Astrocyte (in vitro differentiated cells and primary cell): Measurements from ENCODE around the gene TOR1AIP2. TPM values are rescaled to one million over a fixed set of nuclear protein-coding genes. Genes with fewer than 3 reads are reported as not detected.

Experiments used
- DNase-seq: peaks from one replicate; pipeline ENCODE4 v3.0.0-alpha.2; 2010; ENCODE audit warnings: low read depth
- FAIRE-seq: peaks from 2 replicates; lab custom pipeline; 2011; peaks lifted over from hg19 to GRCh38; lab: Jason Lieb, UNC
- H2AFZ ChIP-seq: 2 replicates; pipeline ENCODE4 v1.6.0; 2012; ENCODE audit warnings: low read depth, low read length, inconsistent platforms
- H3K27ac ChIP-seq: 2 replicates; pipeline ENCODE4 v1.5.1; 2011; ENCODE audit warnings: low read depth, low read length, inconsistent platforms
- H3K27me3 ChIP-seq: 2 replicates; pipeline ENCODE4 v1.6.0; 2011; ENCODE audit warnings: low read length, inconsistent platforms; ENCODE audit not compliant: insufficient read depth
- H3K36me3 ChIP-seq: 2 replicates; pipeline ENCODE4 v1.5.1; 2011; ENCODE audit warnings: low read length, inconsistent platforms; ENCODE audit not compliant: insufficient read depth
- H3K4me1 ChIP-seq: 2 replicates; pipeline ENCODE4 v1.5.1; 2011; ENCODE audit warnings: low read length, inconsistent platforms; ENCODE audit not compliant: insufficient read depth
- H3K4me2 ChIP-seq: 2 replicates; pipeline ENCODE4 v1.6.0; 2012; ENCODE audit warnings: low read length, inconsistent platforms
- H3K4me3 ChIP-seq: 2 replicates; pipeline ENCODE4 v1.5.1; 2011; ENCODE audit warnings: low read depth, mild to moderate bottlenecking, low read length, inconsistent platforms; ENCODE audit not compliant: insufficient read depth
- H3K79me2 ChIP-seq: 2 replicates; pipeline ENCODE4 v1.6.0; 2012; ENCODE audit warnings: mild to moderate bottlenecking, low read length, inconsistent platforms; ENCODE audit not compliant: insufficient read depth
- H3K9ac ChIP-seq: 2 replicates; pipeline ENCODE4 v1.6.0; 2012; ENCODE audit warnings: mild to moderate bottlenecking, low read length, inconsistent platforms
- H3K9me3 ChIP-seq: 2 replicates; pipeline ENCODE4 v1.5.1; 2012; ENCODE audit warnings: low read depth, mild to moderate bottlenecking, low read length, inconsistent platforms; ENCODE audit not compliant: insufficient read depth
- H4K20me1 ChIP-seq: 2 replicates; pipeline ENCODE4 v1.6.0; 2012; ENCODE audit warnings: low read length, inconsistent platforms; ENCODE audit not compliant: insufficient read depth
- H3K27ac Mint-ChIP-seq: one replicate; pipeline ENCODE4 v1.8.0; 2021; ENCODE audit warnings: mild to moderate bottlenecking, mixed read lengths; ENCODE audit not compliant: unreplicated experiment
- H3K27me3 Mint-ChIP-seq: one replicate; pipeline ENCODE4 v1.8.0; 2021; ENCODE audit warnings: low read depth, mixed read lengths; ENCODE audit not compliant: unreplicated experiment
- H3K36me3 Mint-ChIP-seq: one replicate; pipeline ENCODE4 v1.8.0; 2021; ENCODE audit warnings: low read depth, mixed read lengths; ENCODE audit not compliant: unreplicated experiment
- H3K4me1 Mint-ChIP-seq: one replicate; pipeline ENCODE4 v1.8.0; 2021; ENCODE audit warnings: low read depth, mixed read lengths; ENCODE audit not compliant: unreplicated experiment
- H3K4me3 Mint-ChIP-seq: one replicate; pipeline ENCODE4 v1.8.0; 2021; ENCODE audit warnings: mild to moderate bottlenecking, moderate library complexity, mixed read lengths; ENCODE audit not compliant: unreplicated experiment
- H3K9me3 Mint-ChIP-seq: one replicate; pipeline ENCODE4 v1.8.0; 2021; ENCODE audit warnings: mild to moderate bottlenecking, mixed read lengths; ENCODE audit not compliant: unreplicated experiment
- EZH2 ChIP-seq: IDR thresholded peaks from 2 replicates; pipeline ENCODE4 v1.6.1; 2012; ENCODE audit warnings: mild to moderate bottlenecking, low read length, inconsistent platforms; ENCODE audit not compliant: insufficient read depth
- total RNA-seq: library from RNA; stranded (reverse); gene quantifications from 2 replicates; pipeline ENCODE4 v1.2.1, GENCODE V29; 2021
- TF ChIP-seq, protein P1 (sequence below): IDR thresholded peaks from 2 replicates; pipeline ENCODE4 v1.5.1; 2011; ENCODE audit warnings: low read depth, mild to moderate bottlenecking, inconsistent platforms, low read length, moderate library complexity; ENCODE audit not compliant: insufficient read depth

Gene TOR1AIP2
- total RNA-seq, 1 donor from 2014 or later, result 141 TPM

DNA sequence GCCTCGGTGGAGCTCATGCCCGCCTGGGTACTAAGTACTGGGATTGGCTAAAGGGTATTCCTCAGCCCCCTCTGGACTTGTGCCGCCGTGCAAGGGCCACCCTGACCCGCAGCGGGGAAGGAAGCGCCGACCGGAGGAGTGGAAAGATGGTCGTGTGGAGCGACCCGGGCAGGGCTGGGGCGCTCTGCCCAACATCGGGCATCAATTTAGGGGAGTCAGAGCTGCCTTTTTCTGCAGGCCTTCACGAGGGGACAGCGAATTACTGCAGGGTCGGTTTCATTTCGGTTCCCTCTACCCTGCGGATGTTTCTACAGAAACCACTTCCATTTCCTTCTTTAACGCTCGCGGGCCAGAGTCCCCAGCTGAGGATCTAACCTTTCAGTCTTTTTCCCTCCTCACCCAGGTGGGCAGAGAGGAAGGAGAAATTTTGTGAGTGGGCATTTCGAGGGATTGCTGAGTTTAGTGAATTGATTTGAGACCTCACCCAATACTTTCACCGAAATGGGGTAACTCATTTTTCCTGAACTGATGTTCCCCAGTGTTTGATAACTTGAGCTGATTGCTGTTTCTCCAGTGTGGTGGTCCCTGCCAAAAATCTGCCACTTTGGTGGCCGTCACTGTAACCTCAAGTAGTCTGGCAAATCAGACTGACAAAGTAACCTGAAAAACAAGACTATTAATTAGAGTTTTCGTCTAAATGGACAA is 5.6 kb upstream of the TOR1AIP2 start:
- DNase-seq, result no peak
- H4K20me1 ChIP-seq, result peaks cover 12% of the 10 kb centered on the region
- H2AFZ ChIP-seq, result peak overlapping the region; percentile 91
- peaks cover 7% of the 10 kb centered on the region for H3K4me1 Mint-ChIP-seq
- TF ChIP-seq EZH2, result no peak
- TF ChIP-seq, protein P1, sequence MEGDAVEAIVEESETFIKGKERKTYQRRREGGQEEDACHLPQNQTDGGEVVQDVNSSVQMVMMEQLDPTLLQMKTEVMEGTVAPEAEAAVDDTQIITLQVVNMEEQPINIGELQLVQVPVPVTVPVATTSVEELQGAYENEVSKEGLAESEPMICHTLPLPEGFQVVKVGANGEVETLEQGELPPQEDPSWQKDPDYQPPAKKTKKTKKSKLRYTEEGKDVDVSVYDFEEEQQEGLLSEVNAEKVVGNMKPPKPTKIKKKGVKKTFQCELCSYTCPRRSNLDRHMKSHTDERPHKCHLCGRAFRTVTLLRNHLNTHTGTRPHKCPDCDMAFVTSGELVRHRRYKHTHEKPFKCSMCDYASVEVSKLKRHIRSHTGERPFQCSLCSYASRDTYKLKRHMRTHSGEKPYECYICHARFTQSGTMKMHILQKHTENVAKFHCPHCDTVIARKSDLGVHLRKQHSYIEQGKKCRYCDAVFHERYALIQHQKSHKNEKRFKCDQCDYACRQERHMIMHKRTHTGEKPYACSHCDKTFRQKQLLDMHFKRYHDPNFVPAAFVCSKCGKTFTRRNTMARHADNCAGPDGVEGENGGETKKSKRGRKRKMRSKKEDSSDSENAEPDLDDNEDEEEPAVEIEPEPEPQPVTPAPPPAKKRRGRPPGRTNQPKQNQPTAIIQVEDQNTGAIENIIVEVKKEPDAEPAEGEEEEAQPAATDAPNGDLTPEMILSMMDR, result no peak
- H3K9ac ChIP-seq, result peak overlapping the region; percentile 98
- H3K79me2 ChIP-seq, result peaks cover 45% of the 10 kb centered on the region
- H3K36me3 Mint-ChIP-seq, result peaks cover 3% of the 10 kb centered on the region
- peak overlapping the region; percentile 100 for H3K27ac ChIP-seq
- peak overlapping the region; percentile 93 for H3K4me3 Mint-ChIP-seq
- peak overlapping the region; percentile 88 for H3K4me3 ChIP-seq
- H3K27ac Mint-ChIP-seq, result peak overlapping the region; percentile 100
- peaks cover 12% of the 10 kb centered on the region for H3K4me1 ChIP-seq
- H3K4me2 ChIP-seq, result peak overlapping the region; percentile 83
- no peaks in the 10 kb centered on the region for H3K9me3 ChIP-seq
- FAIRE-seq, result no peak
- H3K36me3 ChIP-seq, result peaks cover 13% of the 10 kb centered on the region
- H3K27me3 ChIP-seq, result no peaks in the 10 kb centered on the region
- no peaks in the 10 kb centered on the region for H3K9me3 Mint-ChIP-seq
- H3K27me3 Mint-ChIP-seq, result no peaks in the 10 kb centered on the region

DNA sequence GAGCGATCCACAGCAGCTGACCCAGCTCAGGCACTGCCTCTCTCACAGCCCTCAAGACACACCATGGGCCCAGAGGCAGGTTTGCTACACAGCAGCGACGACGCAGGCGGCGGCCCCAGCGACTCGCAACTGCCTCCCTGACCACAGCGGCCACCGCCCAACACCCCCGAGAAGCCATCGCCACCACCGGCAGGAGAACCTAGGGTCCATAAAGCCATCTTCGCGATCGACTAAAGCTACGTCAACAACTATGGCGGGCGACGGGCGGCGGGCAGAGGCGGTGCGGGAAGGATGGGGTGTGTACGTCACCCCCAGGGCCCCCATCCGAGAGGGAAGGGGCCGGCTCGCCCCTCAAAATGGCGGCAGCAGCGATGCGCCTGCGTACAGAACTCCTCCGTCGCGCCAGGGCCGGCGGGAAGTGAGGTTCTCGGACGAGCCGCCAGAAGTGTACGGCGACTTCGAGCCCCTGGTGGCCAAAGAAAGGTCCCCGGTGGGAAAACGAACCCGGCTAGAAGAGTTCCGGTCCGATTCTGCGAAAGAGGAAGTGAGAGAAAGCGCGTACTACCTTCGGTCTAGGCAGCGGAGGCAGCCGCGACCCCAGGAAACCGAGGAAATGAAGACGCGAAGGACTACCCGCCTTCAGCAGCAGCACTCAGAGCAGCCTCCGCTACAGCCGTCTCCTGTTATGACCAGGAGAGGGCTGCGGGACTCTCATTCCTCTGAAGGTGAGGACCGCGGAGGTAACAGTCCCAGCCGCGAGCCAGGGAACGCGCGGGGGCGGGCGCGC is 4.8 kb upstream of the TOR1AIP2 start, which contains the start of gene TOR1AIP1:
TSS of gene TOR1AIP1 (plus strand) at position 33 of the 787 bp plus-strand sequence. CDS start at position 251, 218 bp downstream.
- H3K27ac Mint-ChIP-seq, result peak within 1 kb of the TSS; percentile 100
- peaks cover 3% of the 10 kb centered on the region for H3K36me3 Mint-ChIP-seq
- peak within 1 kb of the TSS; percentile 98 for H3K9ac ChIP-seq
- peak within 1 kb of the TSS; percentile 88 for H3K4me3 ChIP-seq
- H3K4me2 ChIP-seq, result peak within 1 kb of the TSS; percentile 83
- peaks cover 12% of the 10 kb centered on the region for H4K20me1 ChIP-seq
- FAIRE-seq, result no peak
- H3K4me3 Mint-ChIP-seq, result peak within 1 kb of the TSS; percentile 93
- H3K9me3 ChIP-seq, result no peaks in the 10 kb centered on the region
- TF ChIP-seq EZH2, result no peak
- TF ChIP-seq, protein P1, result no peak
- H3K4me1 ChIP-seq, result peaks cover 12% of the 10 kb centered on the region
- H3K9me3 Mint-ChIP-seq, result no peaks in the 10 kb centered on the region
- peak within 1 kb of the TSS; percentile 100 for H3K27ac ChIP-seq
- H3K36me3 ChIP-seq, result peaks cover 10% of the 10 kb centered on the region
- DNase-seq, result peak; percentile 94
- peaks cover 10% of the 10 kb centered on the region for H3K4me1 Mint-ChIP-seq
- H3K27me3 ChIP-seq, result no peaks in the 10 kb centered on the region
- no peaks in the 10 kb centered on the region for H3K27me3 Mint-ChIP-seq
- peaks cover 43% of the 10 kb centered on the region for H3K79me2 ChIP-seq
- peak within 1 kb of the TSS; percentile 98 for H2AFZ ChIP-seq
